ENCODE data around the gene SMAP2. TPM values are rescaled to one million over a fixed set of nuclear protein-coding genes. Genes with fewer than 3 reads are reported as not detected.

Gene SMAP2
- total RNA-seq (2022; extraction: Qiagen RNA extraction; ENCODE audit: low read depth) = 10.3 to 10.7 TPM (median 10.3 TPM) in 5 replicates

GRCh38 chr1:40373323-40374283 lies at the start of gene SMAP2:
SMAP2 (plus strand) TSS chr1:40373727; CDS start chr1:40374121, 394 bp downstream.

GRCh38 chr1:40449684-40450494 lies 76.4 kb downstream of the SMAP2 start, which contains the start of gene ZFP69B:
ZFP69B (plus strand) TSS chr1:40450476; CDS start chr1:40450962, 486 bp downstream.

Other genes starting within 250 kb of the SMAP2 start
- gene RLF, start 212.3 kb upstream of the SMAP2 start, total RNA-seq (2022; extraction: Qiagen RNA extraction; ENCODE audit: low read depth) = 4.6 to 6.8 TPM (median 5.5 TPM) in 5 replicates
- gene TMCO2, start 125.8 kb upstream of the SMAP2 start, total RNA-seq (2022; extraction: Qiagen RNA extraction; ENCODE audit: low read depth) = not detected in 5 replicates
- 35.5 to 47.1 TPM (median 39.2 TPM) in 5 replicates for gene ZMPSTE24, start 115.5 kb upstream of the SMAP2 start, total RNA-seq (2022; extraction: Qiagen RNA extraction; ENCODE audit: low read depth)
- 0.11 to 0.47 TPM (median 0.18 TPM) in 5 replicates for gene COL9A2, start 56.4 kb upstream of the SMAP2 start, total RNA-seq (2022; extraction: Qiagen RNA extraction; ENCODE audit: low read depth)
- 1.6 to 2.1 TPM (median 1.7 TPM) in 5 replicates for gene ZFP69B, start 76.7 kb downstream of the SMAP2 start, total RNA-seq (2022; extraction: Qiagen RNA extraction; ENCODE audit: low read depth)
- not detected in 5 replicates for gene ZFP69, start 103.6 kb downstream of the SMAP2 start, total RNA-seq (2022; extraction: Qiagen RNA extraction; ENCODE audit: low read depth)
- gene EXO5, start 135.0 kb downstream of the SMAP2 start, total RNA-seq (2022; extraction: Qiagen RNA extraction; ENCODE audit: low read depth) = 3.8 to 5.0 TPM (median 4.6 TPM) in 5 replicates
- 1.9 to 2.4 TPM (median 2.0 TPM) in 5 replicates for gene ZNF684, start 157.9 kb downstream of the SMAP2 start, total RNA-seq (2022; extraction: Qiagen RNA extraction; ENCODE audit: low read depth)

All from A549 treated with CpdA at 1 μM for 4 hours (cell line).